ENCODE data around the gene ASB16.

DNA sequence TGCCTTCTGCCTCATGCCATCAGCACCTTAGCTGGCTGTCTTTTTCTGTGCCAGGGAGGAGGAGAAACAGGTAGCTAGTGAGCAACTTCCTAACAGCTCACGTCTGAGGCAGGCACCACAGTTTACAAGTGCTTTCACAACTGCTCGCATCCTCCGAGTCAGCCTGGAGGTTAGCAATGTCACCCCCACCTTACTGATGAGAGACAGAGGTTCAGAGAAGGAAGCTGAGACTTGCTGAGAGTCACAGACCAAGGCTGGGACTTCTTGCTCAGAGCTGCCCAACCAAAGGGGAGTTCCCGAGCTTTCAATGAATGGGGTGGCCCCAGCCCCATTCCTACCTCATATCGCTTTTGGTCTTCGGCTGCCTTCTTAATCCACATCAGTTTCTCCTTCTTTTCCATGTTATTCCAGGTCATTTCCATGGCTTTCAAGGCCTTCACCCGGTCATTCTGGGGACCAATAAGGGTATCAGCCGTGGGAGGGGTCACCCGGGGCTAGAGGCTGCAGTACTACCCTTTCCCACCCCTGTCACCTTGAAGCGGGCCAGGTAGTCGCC lies 39.4 kb downstream of the ASB16 start:
- TF ChIP-seq, protein P1, sequence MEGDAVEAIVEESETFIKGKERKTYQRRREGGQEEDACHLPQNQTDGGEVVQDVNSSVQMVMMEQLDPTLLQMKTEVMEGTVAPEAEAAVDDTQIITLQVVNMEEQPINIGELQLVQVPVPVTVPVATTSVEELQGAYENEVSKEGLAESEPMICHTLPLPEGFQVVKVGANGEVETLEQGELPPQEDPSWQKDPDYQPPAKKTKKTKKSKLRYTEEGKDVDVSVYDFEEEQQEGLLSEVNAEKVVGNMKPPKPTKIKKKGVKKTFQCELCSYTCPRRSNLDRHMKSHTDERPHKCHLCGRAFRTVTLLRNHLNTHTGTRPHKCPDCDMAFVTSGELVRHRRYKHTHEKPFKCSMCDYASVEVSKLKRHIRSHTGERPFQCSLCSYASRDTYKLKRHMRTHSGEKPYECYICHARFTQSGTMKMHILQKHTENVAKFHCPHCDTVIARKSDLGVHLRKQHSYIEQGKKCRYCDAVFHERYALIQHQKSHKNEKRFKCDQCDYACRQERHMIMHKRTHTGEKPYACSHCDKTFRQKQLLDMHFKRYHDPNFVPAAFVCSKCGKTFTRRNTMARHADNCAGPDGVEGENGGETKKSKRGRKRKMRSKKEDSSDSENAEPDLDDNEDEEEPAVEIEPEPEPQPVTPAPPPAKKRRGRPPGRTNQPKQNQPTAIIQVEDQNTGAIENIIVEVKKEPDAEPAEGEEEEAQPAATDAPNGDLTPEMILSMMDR (IDR thresholded peaks at IDR 0.05): no peak
- no peak for TF ChIP-seq POLR2A (IDR thresholded peaks at IDR 0.05)
